ENCODE results near the gene RAB34.

Gene RAB34

DNA sequence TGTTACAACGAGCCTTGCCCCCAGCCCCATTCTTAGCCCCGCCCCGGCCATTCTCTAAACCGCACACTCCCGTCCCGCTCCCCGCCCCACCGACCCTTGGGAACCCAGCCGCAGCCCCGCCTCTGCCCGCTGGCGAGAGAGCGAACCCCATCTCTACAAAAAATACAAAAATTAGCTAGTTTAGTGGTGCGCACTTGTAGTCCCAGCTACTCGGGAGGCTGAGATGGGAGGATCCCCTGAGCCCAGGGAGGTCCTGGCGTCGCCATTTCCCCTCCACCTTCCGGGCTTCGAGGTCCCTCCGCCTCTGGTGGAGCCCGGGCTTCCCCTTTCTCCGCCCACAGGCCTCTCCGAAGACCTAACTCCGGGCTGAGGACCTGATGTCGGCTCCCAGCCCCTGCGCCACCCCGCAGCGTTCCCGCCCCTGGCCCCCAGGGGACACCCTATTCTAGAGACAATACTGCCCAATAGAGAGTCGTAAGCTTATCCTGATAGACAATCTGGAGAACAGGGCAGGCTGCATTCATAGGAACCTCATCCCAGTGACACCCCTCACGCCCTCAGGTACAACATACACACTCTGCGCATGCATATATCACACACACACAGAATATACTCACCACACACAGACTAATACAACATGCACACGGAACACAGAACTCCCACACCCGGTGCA lies 5.5 kb downstream of the RAB34 start:
- no peak for DNase-seq (ENCODE audit: low read depth)
- no peak for TF ChIP-seq CTCF (conservative IDR thresholded peaks at IDR 0.05; ENCODE audit: control insufficient read depth, insufficient read depth, low read depth, low read length)
- H3K4me3 ChIP-seq (ENCODE audit: control insufficient read depth, low read depth, low read length), result peak overlapping the region; percentile 34

GRCh38 chr17:28711723-28712031 lies 6.0 kb downstream of the RAB34 start, which contains the start of gene PROCA1:
TSS of gene PROCA1 (minus strand) at chr17:28711888. CDS start at chr17:28711660, 228 bp downstream.
- TF ChIP-seq CTCF (conservative IDR thresholded peaks at IDR 0.05; ENCODE audit: control insufficient read depth, insufficient read depth, low read depth, low read length), result no peak
- H3K4me3 ChIP-seq (ENCODE audit: control insufficient read depth, low read depth, low read length), result peak within 1 kb of the TSS; percentile 46
- no peak for DNase-seq (ENCODE audit: low read depth)

DNA sequence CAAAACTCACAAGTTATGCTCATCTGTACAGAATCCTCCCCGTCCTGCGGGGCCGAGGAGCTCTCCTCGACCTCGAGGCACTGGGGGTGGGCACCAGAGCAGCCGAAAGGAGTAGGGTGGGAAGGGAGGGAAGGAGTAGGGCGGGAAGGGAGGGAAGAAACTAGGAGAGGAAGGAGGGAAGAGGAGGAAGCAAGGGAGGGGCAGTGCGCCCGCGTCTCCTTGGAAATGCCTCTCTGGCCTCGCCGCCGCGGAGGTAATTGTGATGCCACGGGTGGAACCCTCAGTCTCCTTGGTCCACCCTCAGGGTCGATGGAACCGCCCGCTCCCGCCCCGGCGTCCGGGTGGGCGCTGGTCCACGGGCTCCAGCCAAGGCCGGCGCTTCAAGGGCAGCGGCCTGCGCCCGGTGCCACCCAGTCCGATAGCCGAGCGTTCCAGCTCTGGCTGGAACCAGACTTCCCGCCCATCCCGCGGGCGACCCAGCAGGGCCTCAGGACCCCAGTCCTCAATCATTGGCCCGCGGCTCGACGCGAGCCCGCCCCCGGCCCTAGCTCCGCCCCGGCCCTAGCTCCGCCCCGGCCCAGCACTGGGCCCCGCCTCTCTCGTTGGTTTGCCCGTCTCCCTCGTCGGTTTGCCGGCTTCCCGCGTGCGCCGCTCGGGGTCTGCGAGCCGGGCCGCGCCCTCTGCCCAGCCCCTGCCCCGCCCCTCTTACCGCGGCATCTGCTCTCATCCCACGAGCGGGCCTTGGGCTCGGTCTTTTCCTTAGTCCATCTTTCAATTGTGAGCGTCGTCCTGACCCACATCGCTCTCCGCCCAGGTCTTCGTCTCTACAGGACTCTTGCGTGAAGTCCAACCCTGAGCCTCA lies 6.6 kb downstream of the RAB34 start:
- H3K4me3 ChIP-seq (ENCODE audit: control insufficient read depth, low read depth, low read length), result peak overlapping the region; percentile 46
- DNase-seq (ENCODE audit: low read depth), result peak; percentile 82
- TF ChIP-seq CTCF (conservative IDR thresholded peaks at IDR 0.05; ENCODE audit: control insufficient read depth, insufficient read depth, low read depth, low read length), result no peak

GRCh38 chr17:28707339-28707720 lies 10.3 kb downstream of the RAB34 start:
- H3K4me3 ChIP-seq (ENCODE audit: control insufficient read depth, low read depth, low read length), result no peak overlapping the region
- TF ChIP-seq CTCF (conservative IDR thresholded peaks at IDR 0.05; ENCODE audit: control insufficient read depth, insufficient read depth, low read depth, low read length), result no peak
- DNase-seq (ENCODE audit: low read depth), result no peak

DNA sequence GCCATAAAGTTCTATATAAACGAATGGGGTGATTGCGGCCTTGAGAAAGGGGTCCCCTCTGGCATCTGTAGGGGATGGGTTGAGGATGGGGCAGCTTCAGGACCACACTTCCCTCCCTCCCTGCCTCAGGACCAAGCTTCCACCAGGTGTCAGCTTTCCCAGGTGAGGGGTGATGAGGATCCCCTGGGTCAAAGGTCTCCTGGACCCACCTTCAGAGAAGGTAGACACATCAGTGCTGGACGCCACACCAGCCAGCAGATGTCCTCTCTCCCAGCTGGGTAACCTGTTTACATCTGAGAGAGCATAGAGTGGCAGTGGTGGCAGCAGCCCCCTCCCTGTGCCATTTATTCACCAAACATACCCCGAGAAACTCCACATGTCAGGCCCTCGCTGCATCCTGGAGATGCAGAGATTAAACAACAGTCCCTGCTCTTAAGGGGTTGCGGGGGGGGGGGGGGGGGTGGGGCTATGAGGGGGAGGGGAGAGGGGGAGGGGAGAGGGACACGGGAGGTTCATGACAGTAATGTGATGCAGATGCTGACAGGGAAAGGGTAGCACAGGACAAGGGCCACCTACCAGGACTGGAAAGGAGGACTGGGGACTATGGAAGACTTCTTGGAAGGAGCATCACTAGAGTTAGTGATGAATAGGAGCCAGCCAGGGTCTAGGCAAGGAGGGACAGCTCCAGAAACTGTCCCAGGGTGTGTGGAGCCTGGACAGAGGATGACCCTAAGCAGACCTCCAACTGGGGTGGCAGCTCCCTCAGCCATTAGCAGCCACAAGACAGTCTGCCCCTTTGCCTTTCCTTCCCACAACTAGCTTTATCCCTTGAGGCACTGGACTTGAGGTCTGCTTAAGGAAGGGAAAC lies 11.0 kb downstream of the RAB34 start:
- H3K4me3 ChIP-seq (ENCODE audit: control insufficient read depth, low read depth, low read length), result no peak overlapping the region
- TF ChIP-seq CTCF (conservative IDR thresholded peaks at IDR 0.05; ENCODE audit: control insufficient read depth, insufficient read depth, low read depth, low read length), result no peak
- DNase-seq (ENCODE audit: low read depth), result no peak

- TF ChIP-seq CTCF (conservative IDR thresholded peaks at IDR 0.05; ENCODE audit: control insufficient read depth, insufficient read depth, low read depth, low read length), result no peak
- H3K4me3 ChIP-seq (ENCODE audit: control insufficient read depth, low read depth, low read length), result no peak overlapping the region
Measured at GRCh38 chr17:28705728-28706334, 11.8 kb downstream of the RAB34 start.

More at GRCh38 chr17:28705728-28706334, 11.8 kb downstream of the RAB34 start:
- DNase-seq (ENCODE audit: low read depth), result no peak

All from fibroblast of mammary gland (primary cell).